GM21528 (cell line): ENCODE results near the gene PCDHB8.
"Not testable (repeated sequence)": the region's sequence is repeated elsewhere in the genome, so short reads cannot be mapped to it uniquely, and the experiment has no call there.

Experiments used
- ATAC-seq: cut with Tn5 transposase; IDR thresholded peaks from one replicate; pipeline ENCODE4 v1.9.1; 2021; ENCODE audit warnings: mild to moderate bottlenecking, moderate library complexity; ENCODE audit not compliant: unreplicated experiment, low FRiP score

The PCDHB8 gene

DNA sequence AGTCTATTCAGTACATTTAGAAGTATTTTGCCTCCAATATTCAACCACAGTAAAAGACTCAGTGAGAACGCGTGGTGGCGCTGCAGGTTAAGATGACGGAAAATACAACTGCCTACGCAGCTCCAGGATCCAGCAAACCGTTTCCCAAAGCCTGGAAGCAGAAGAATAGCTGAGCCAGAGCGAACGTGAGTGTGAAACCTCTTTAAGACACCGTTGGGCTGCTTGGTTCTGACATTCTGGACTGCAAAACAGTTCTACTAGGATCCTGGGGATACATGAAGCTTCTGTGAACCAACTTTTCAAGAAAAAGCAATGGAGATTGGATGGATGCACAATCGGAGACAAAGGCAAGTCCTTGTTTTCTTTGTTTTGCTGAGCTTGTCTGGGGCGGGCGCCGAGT, 4.7 kb downstream of the PCDHB8 start, which contains the start of gene PCDHB16:
Gene PCDHB16, plus strand, starts transcription at position 140 of the 400 bp plus-strand sequence. Its CDS starts 173 bp downstream, at position 313.
- ATAC-seq = no peak

DNA sequence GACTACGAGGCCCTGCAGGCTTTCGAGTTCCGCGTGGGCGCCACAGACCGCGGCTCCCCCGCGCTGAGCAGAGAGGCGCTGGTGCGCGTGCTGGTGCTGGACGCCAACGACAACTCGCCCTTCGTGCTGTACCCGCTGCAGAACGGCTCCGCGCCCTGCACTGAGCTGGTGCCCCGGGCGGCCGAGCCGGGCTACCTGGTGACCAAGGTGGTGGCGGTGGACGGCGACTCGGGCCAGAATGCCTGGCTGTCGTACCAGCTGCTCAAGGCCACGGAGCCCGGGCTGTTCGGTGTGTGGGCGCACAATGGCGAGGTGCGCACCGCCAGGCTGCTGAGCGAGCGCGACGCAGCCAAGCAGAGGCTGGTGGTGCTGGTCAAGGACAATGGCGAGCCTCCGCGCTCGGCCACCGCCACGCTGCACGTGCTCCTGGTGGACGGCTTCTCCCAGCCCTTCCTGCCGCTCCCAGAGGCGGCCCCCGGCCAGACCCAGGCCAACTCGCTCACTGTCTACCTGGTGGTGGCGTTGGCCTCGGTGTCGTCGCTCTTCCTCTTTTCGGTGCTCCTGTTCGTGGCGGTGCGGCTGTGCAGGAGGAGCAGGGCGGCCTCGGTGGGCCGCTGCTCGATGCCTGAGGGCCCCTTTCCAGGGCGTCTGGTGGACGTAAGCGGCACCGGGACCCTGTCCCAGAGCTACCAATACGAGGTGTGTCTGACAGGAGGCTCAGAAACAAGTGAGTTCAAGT, 6.7 kb downstream of the PCDHB8 start:
- not testable (repeated sequence) for ATAC-seq

DNA sequence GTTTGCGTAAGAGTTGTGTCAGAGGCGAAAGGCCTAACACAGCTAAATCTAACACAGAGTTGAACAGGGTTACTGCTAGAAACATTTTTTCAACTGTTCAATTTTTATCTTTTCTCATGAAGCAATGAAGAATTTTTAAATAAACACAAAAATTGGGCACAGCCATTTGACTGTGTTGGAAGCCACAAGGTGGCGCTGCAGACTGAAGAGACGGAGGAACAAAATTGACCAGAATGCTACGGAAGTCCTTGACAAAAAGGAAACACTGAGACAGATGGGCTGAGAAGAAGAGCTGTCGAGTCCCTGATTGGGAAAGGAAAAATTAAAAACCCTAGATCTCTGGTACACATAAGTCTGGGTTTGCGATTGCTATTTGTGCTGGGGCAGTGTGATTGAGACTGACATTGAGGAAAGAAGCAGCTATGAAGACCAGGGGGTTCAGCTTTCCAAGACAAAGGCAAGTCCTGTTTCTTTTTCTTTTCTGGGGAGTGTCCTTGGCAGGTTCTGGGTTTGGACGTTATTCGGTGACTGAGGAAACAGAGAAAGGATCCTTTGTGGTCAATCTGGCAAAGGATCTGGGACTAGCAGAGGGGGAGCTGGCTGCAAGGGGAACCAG, 9.4 kb downstream of the PCDHB8 start, which contains the start of gene PCDHB9:
Gene PCDHB9, plus strand, starts transcription at position 265 of the 616 bp plus-strand sequence. Its CDS starts 158 bp downstream, at position 423.
- no peak for ATAC-seq

DNA sequence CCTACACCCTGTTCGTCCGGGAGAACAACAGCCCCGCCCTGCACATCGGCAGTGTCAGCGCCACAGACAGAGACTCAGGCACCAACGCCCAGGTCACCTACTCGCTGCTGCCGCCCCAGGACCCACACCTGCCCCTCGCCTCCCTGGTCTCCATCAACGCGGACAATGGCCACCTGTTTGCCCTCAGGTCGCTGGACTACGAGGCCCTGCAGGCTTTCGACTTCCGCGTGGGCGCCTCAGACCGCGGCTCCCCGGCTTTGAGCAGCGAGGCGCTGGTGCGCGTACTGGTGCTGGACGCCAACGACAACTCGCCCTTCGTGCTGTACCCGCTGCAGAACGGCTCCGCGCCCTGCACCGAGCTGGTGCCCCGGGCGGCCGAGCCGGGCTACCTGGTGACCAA, 11.1 kb downstream of the PCDHB8 start:
- ATAC-seq = not testable (repeated sequence)

DNA sequence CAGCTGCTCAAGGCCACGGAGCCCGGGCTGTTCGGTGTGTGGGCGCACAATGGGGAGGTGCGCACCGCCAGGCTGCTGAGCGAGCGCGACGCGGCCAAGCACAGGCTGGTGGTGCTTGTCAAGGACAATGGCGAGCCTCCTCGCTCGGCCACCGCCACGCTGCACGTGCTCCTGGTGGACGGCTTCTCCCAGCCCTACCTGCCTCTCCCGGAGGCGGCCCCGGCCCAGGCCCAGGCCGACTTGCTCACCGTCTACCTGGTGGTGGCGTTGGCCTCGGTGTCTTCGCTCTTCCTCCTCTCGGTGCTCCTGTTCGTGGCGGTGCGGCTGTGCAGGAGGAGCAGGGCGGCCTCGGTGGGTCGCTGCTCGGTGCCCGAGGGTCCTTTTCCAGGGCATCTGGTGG, 11.5 kb downstream of the PCDHB8 start:
- ATAC-seq = not testable (repeated sequence)

DNA sequence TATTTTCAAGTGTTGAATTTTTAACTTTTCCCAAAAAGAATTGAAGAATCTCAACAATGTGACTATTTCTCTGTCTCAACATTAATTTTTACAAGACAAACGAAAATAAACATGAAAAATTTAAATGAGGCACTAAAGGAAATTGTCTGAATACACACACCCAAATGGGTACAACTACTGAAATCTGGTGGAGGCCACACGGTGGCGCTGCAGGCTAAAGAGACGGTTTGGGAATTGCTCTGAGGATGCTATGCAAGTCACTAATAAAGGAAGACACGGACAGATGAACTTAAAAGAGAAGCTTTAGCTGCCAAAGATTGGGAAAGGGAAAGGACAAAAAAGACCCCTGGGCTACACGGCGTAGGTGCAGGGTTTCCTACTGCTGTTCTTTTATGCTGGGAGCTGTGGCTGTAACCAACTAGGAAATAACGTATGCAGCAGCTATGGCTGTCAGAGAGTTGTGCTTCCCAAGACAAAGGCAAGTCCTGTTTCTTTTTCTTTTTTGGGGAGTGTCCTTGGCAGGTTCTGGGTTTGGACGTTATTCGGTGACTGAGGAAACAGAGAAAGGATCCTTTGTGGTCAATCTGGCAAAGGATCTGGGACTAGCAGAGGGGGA, 14.6 kb downstream of the PCDHB8 start, which contains the start of gene PCDHB10:
Gene PCDHB10, plus strand, starts transcription at position 244 of the 616 bp plus-strand sequence. Its CDS starts 200 bp downstream, at position 444.
- ATAC-seq = no peak

DNA sequence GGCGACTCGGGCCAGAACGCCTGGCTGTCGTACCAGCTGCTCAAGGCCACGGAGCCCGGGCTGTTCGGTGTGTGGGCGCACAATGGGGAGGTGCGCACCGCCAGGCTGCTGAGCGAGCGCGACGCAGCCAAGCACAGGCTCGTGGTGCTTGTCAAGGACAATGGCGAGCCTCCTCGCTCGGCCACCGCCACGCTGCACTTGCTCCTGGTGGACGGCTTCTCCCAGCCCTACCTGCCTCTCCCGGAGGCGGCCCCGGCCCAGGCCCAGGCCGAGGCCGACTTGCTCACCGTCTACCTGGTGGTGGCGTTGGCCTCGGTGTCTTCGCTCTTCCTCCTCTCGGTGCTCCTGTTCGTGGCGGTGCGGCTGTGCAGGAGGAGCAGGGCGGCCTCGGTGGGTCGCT, 16.7 kb downstream of the PCDHB8 start:
- ATAC-seq = not testable (repeated sequence)

DNA sequence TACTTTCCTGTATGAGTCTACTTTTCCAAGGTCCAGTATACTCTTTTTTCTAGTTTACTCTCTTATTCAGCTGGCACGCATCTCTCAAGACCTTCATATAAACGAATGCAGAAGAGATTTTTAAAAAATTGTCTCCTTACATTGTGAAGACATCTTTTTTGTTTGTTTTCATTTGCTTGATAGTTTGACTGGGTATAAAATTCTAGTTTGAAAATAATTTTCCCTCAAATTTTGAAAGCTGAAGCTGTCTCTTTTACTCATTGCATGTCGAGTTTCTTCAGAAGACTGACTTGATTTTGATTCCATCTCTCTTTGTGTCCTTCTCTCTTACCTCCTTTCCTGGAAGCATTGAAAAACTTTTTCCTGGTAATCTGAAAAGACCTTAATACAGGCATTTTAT, 18.8 kb downstream of the PCDHB8 start:
- ATAC-seq = no peak

DNA sequence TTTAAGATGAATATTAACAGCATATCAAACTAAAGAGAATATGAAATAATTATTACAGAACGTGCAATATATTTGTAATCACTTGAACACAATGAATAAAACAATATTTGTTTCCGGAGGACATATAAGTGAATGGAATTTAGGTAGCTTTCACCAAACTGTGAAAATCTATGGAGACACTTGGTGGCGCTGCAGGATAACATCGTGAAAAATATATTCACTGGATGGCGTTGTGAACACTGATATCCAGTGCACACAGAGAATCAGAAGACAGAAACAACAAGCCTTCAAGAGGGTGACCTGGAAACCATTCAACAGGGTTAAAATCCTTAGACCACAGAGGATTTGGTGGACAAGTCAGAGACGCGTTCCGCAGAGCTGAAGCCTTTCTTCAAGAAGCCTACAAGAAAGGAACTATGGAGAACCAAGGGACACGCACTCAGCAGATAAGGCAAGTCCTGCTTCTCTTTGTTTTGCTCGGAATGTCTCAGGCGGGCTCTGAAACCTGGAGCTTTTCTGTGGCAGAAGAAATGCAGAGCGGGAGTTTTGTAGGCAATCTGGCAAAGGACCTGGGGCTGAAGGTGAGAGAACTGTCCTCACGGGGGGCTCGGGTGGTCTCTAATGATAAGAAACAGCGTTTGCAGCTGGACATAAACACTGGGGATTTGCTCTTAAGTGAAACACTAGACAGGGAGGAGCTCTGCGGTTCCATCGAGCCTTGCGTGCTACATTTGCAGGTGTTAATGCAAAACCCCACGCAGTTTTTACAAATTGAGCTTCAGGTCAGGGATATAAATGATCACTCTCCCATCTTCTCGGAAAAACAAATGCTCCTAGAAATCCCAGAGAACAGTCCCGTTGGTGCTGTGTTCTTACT, 22.0 kb downstream of the PCDHB8 start, which contains the start of gene PCDHB11:
Gene PCDHB11, plus strand, starts transcription at position 269 of the 877 bp plus-strand sequence. Its CDS starts 148 bp downstream, at position 417.
- no peak for ATAC-seq

DNA sequence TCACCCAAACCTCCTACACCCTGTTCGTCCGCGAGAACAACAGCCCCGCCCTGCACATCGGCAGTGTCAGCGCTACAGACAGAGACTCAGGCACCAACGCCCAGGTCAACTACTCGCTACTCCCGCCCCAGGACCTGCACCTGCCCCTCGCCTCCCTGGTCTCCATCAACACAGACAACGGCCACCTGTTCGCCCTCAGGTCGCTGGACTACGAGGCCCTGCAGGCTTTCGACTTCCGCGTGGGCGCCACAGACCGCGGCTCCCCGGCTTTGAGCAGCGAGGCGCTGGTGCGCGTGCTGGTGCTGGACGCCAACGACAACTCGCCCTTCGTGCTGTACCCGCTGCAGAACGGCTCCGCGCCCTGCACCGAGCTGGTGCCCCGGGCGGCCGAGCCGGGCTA, 23.5 kb downstream of the PCDHB8 start:
- not testable (repeated sequence) for ATAC-seq

DNA sequence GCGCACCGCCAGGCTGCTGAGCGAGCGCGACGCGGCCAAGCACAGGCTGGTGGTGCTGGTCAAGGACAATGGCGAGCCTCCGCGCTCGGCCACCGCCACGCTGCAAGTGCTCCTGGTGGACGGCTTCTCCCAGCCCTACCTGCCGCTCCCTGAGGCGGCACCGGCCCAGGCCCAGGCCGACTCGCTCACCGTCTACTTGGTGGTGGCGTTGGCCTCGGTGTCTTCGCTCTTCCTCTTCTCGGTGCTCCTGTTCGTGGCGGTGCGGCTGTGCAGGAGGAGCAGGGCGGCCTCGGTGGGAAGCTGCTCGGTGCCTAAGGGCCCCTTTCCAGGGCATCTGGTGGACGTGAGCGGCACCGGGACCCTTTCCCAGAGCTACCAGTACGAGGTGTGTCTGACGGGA, 24.1 kb downstream of the PCDHB8 start:
- not testable (repeated sequence) for ATAC-seq

DNA sequence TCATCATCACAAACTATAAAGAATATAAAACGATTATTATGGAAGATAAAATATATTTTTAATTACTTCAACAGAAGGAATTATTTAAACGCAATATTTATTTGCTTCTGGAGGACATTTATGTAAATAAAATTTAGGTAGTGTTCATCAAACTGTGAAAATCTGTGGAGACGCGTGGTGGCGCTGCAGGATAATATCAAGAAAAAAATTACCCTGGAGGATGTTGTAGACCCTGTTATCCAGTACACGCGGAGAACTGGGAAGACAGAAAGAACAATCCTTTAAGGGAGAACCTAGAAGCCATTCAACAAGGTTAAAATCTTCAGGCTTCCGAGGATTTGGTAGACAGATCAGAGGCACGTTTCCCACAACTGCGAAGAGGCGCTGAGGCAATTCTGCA, 30.9 kb downstream of the PCDHB8 start, which contains the start of gene PCDHB12:
Gene PCDHB12, plus strand, starts transcription at position 242 of the 400 bp plus-strand sequence. CDS start 189 bp downstream, outside the sequence.
- no peak for ATAC-seq

DNA sequence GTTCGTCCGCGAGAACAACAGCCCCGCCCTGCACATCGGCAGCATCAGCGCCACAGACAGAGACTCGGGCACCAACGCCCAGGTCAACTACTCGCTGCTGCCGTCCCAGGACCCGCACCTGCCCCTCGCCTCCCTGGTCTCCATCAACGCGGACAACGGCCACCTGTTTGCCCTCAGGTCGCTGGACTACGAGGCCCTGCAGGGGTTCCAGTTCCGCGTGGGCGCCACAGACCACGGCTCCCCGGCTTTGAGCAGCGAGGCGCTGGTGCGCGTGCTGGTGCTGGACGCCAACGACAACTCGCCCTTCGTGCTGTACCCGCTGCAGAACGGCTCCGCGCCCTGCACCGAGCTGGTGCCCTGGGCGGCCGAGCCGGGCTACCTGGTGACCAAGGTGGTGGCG, 32.7 kb downstream of the PCDHB8 start:
- ATAC-seq = not testable (repeated sequence)

DNA sequence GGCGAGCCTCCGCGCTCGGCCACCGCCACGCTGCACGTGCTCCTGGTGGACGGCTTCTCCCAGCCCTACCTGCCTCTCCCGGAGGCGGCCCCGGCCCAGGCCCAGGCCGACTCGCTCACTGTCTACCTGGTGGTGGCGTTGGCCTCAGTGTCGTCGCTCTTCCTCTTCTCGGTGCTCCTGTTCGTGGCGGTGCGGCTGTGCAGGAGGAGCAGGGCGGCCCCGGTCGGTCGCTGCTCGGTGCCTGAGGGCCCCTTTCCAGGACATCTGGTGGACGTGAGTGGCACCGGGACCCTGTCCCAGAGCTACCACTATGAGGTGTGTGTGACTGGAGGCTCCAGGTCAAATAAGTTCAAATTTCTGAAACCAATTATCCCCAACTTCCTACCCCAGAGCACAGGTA, 33.3 kb downstream of the PCDHB8 start:
- ATAC-seq = not testable (repeated sequence)

DNA sequence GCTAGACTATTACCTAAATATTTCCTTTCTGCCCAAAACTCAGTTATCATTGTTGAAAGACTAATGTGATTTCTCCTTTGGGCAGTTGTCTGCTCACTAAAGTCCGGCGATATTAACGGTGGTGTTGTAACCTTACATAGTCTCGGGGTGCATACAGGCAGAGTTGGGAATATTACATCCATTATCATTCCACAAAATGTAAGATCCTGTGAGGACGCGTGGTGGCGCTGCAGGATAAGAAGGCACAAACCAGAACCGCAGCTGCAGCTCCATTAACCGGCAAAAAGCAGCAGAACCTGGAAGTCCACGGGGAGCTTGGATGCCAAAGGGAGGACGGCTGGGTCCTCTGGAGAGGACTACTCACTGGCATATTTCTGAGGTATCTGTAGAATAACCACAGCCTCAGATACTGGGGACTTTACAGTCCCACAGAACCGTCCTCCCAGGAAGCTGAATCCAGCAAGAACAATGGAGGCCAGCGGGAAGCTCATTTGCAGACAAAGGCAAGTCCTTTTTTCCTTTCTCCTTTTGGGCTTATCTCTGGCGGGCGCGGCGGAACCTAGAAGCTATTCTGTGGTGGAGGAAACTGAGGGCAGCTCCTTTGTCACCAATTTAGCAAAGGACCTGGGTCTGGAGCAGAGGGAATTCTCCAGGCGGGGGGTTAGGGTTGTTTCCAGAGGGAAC, 36.2 kb downstream of the PCDHB8 start, which contains the start of gene PCDHB13:
Gene PCDHB13, plus strand, starts transcription at position 264 of the 684 bp plus-strand sequence. Its CDS starts 205 bp downstream, at position 469.
- ATAC-seq = not testable (repeated sequence)

DNA sequence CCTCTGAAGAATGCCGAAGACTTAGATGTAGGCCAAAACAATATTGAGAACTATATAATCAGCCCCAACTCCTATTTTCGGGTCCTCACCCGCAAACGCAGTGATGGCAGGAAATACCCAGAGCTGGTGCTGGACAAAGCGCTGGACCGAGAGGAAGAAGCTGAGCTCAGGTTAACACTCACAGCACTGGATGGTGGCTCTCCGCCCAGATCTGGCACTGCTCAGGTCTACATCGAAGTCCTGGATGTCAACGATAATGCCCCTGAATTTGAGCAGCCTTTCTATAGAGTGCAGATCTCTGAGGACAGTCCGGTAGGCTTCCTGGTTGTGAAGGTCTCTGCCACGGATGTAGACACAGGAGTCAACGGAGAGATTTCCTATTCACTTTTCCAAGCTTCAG, 37.0 kb downstream of the PCDHB8 start:
- ATAC-seq = not testable (repeated sequence)

DNA sequence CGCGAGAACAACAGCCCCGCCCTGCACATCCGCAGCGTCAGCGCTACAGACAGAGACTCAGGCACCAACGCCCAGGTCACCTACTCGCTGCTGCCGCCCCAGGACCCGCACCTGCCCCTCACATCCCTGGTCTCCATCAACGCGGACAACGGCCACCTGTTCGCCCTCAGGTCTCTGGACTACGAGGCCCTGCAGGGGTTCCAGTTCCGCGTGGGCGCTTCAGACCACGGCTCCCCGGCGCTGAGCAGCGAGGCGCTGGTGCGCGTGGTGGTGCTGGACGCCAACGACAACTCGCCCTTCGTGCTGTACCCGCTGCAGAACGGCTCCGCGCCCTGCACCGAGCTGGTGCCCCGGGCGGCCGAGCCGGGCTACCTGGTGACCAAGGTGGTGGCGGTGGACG, 37.9 kb downstream of the PCDHB8 start:
- not testable (repeated sequence) for ATAC-seq

DNA sequence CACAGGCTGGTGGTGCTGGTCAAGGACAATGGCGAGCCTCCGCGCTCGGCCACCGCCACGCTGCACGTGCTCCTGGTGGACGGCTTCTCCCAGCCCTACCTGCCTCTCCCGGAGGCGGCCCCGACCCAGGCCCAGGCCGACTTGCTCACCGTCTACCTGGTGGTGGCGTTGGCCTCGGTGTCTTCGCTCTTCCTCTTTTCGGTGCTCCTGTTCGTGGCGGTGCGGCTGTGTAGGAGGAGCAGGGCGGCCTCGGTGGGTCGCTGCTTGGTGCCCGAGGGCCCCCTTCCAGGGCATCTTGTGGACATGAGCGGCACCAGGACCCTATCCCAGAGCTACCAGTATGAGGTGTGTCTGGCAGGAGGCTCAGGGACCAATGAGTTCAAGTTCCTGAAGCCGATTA, 38.4 kb downstream of the PCDHB8 start:
- not testable (repeated sequence) for ATAC-seq

DNA sequence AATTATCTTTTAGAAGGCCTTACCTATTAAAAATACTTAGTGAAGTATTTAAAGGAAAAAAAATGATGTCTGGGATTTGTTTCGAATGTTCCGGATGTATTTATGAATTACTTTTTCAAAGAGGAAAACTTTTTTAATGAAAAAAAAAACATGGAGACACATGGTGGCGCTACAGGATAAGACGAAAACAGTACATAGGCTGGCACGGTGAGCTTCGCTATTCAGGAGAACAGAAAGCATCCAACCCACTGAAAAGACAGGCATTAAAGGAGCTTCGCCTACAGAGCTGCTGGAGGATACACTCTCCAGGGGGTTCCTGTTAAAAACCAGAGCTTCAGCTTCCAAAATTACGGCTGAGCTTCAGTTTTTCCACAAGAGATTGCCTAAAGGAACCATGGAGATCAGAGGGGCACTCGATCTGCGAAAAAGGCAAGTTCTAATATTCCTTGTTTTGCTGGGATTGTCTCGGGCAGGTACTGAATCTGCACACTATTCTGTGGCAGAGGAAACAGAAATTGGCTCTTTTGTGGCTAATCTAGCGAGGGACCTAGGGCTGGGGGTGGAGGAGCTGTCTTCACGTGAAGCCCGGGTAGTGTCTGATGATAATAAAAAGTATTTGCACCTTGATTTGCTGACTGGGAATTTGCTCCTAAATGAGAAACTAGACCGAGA, 45.7 kb downstream of the PCDHB8 start, which contains the start of gene PCDHB14:
Gene PCDHB14, plus strand, starts transcription at position 232 of the 672 bp plus-strand sequence. Its CDS starts 163 bp downstream, at position 395.
- ATAC-seq = no peak
